Activated CD8-positive, alpha-beta T cell treated with anti-CD3 and anti-CD28 coated beads for 36 hours (primary cell): Measurements from ENCODE around the gene ALCAM. TPM values are rescaled to one million over a fixed set of nuclear protein-coding genes. Genes with fewer than 3 reads are reported as not detected.
"Not testable (repeated sequence)": the region's sequence is repeated elsewhere in the genome, so short reads cannot be mapped to it uniquely, and the experiment has no call there.

ENCODE experiments used
- ATAC-seq: fragments of 200-7000 bp; cut with Tn5 transposase; one replicate; pipeline ENCODE4 v1.10.0; 2021; ENCODE audit warnings: mild to moderate bottlenecking, moderate library complexity
- CTCF ChIA-PET: fragments of 350-600 bp; sonication (Branson Sonifier 250); formaldehyde crosslinking; loops from one replicate; lab custom pipeline; 2021; ENCODE audit warnings: antibody characterized with exemption; lab: Charles Lee
- POLR2A ChIA-PET: fragments of 350-600 bp; sonication (Branson Sonifier 250); formaldehyde crosslinking; loops from one replicate; lab custom pipeline; 2021; ENCODE audit warnings: antibody characterized with exemption; lab: Charles Lee
- DNase-seq: peaks from one replicate; pipeline ENCODE4 v3.0.0-alpha.2; 2020
- H3K27ac Mint-ChIP-seq: one replicate; pipeline ENCODE4 v1.8.0; 2021; ENCODE audit warnings: mild to moderate bottlenecking, mixed read lengths
- H3K27me3 Mint-ChIP-seq: one replicate; pipeline ENCODE4 v1.8.0; 2021; ENCODE audit warnings: mixed read lengths
- H3K36me3 Mint-ChIP-seq: one replicate; pipeline ENCODE4 v1.8.0; 2021; ENCODE audit warnings: low read depth, mixed read lengths
- H3K4me1 Mint-ChIP-seq: one replicate; pipeline ENCODE4 v1.8.0; 2021; ENCODE audit warnings: low read depth, mixed read lengths
- H3K4me3 Mint-ChIP-seq: one replicate; pipeline ENCODE4 v1.8.0; 2021; ENCODE audit warnings: mild to moderate bottlenecking, moderate library complexity, mixed read lengths
- H3K9me3 Mint-ChIP-seq: one replicate; pipeline ENCODE4 v1.8.0; 2021; ENCODE audit warnings: mixed read lengths
- intact Hi-C: fragments of 100-400 bp; cut with micrococcal nuclease; formaldehyde crosslinking; loops from one replicate; pipeline ENCODE4 v1.10.0; 2022
- total RNA-seq, 2 experiments: library from RNA; stranded (reverse); gene quantifications; one replicate each; pipeline ENCODE4 v1.2.3, GENCODE V29; 2021
- TF ChIP-seq, protein P1 (sequence below): fragments of 200-600 bp; IDR thresholded peaks from one replicate; pipeline ENCODE4 v1.8.0; 2022; ENCODE audit warnings: antibody characterized with exemption, mild to moderate bottlenecking

Gene ALCAM
- total RNA-seq, 2 experiments from 2014 or later: 13.9 to 14.5 TPM

DNA sequence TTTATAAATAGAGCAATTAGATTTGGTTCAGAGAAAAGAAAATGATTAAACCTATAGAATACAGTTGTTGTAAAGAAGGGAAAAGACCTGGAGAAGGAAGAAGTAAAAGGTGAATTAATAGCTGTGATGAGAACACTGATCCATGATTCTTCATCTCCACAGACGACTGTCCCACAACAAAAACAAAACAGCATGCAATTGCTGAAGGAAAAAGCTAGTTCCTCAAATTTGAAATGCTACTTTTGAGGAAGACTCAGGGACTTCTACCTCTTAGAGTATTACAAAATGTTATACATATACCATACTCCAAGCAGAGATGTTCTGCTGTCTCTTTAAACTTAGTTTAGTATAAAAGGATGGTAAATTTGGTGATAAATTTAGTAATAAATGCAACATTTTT, 21.5 kb downstream of the ALCAM start:
- CTCF ChIA-PET: no interaction called here

DNA sequence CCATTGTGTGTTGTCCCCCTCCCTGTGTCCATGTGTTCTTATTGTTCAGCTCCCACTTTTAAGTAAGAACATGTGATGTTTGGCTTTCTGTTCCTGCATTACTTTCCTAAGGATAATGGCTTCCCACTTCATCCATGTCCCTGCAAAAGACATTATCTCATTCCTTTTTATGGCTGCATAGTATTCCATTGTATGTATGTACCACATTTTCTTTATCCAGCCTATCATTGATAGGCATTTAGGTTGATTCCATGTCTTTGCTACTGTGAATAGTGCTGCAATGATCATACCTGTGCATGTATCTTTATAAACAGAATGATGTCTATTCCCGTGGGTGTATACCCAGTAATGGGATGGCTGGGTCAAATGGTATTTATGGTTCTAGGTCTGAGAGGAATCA, 23.1 kb downstream of the ALCAM start:
- DNase-seq, H3K27me3 Mint-ChIP-seq, H3K4me3 Mint-ChIP-seq, ATAC-seq, H3K36me3 Mint-ChIP-seq, POLR2A ChIA-PET, intact Hi-C loops, H3K4me1 Mint-ChIP-seq, H3K27ac Mint-ChIP-seq: not testable (repeated sequence)
- CTCF ChIA-PET: interaction anchor here (1.0 kb wide), 1 partner anchor 21 kb away, joined by 3 read pairs; no protein-coding TSS in a partner anchor
- H3K9me3 Mint-ChIP-seq: peaks cover 12% of the 10 kb centered on the region

More for the DNA sequence above, 21.5 kb downstream of the ALCAM start:
- Mint-ChIP-seq H3K4me1 (no peaks in the 10 kb centered on the region), H3K27me3 (peaks cover 2% of the 10 kb centered on the region), H3K36me3 (peaks cover 1% of the 10 kb centered on the region), H3K9me3 (peaks cover 12% of the 10 kb centered on the region), H3K4me3 (no peak overlapping the region), H3K27ac (no peak overlapping the region)
- DNase-seq: no peak
- TF ChIP-seq, protein P1, sequence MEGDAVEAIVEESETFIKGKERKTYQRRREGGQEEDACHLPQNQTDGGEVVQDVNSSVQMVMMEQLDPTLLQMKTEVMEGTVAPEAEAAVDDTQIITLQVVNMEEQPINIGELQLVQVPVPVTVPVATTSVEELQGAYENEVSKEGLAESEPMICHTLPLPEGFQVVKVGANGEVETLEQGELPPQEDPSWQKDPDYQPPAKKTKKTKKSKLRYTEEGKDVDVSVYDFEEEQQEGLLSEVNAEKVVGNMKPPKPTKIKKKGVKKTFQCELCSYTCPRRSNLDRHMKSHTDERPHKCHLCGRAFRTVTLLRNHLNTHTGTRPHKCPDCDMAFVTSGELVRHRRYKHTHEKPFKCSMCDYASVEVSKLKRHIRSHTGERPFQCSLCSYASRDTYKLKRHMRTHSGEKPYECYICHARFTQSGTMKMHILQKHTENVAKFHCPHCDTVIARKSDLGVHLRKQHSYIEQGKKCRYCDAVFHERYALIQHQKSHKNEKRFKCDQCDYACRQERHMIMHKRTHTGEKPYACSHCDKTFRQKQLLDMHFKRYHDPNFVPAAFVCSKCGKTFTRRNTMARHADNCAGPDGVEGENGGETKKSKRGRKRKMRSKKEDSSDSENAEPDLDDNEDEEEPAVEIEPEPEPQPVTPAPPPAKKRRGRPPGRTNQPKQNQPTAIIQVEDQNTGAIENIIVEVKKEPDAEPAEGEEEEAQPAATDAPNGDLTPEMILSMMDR: no peak
- intact Hi-C loops: no loop called here
- no peak for ATAC-seq
- POLR2A ChIA-PET: no interaction called here

DNA sequence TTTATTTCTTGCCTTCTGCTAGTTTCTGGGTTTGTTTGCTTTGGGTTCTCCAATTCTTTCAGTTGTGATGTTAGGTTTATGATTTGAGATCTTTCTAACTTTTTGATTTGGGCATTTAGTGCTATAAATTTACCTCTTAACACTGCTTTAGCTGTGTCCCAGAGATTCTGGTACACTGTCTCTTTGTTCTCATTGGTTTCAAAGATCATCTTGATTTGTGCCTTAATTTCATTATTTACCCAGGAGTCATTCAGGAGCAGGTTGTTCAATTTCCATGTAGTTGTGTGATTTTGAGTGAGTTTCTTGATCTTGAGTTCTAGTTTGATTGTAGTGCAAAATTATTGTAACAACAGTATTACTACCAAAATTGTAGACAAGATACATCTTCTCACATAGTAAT, 25.9 kb downstream of the ALCAM start:
- intact Hi-C loops, ATAC-seq, DNase-seq, H3K27me3 Mint-ChIP-seq, H3K27ac Mint-ChIP-seq, POLR2A ChIA-PET, H3K4me1 Mint-ChIP-seq, H3K36me3 Mint-ChIP-seq, H3K4me3 Mint-ChIP-seq: not testable (repeated sequence)
- H3K9me3 Mint-ChIP-seq: peaks cover 12% of the 10 kb centered on the region
- CTCF ChIA-PET: interaction anchor here (0.9 kb wide), 1 partner anchor 18 kb away, joined by 3 read pairs; no protein-coding TSS in a partner anchor

DNA sequence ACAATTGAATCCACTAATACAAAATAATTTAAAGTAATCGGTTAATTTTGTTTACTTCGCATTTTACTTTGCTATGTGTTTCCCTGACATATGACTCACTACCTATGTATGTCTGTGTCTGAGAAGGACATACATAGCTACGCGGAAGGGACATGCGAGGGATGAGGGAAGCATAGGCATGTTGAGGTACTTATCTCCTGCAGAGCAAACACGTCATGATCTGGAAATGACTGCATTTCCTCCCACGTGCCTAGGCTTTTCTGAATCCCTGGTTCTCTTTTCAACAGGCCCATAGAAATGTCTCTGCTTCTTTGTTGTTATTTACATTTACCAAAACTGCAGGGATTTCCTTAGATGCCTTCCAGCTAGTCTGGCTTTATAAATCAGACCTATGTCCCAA, 27.5 kb downstream of the ALCAM start:
- H3K4me3 Mint-ChIP-seq: no peak overlapping the region
- no peak for ATAC-seq
- peaks cover 12% of the 10 kb centered on the region for H3K9me3 Mint-ChIP-seq

DNA sequence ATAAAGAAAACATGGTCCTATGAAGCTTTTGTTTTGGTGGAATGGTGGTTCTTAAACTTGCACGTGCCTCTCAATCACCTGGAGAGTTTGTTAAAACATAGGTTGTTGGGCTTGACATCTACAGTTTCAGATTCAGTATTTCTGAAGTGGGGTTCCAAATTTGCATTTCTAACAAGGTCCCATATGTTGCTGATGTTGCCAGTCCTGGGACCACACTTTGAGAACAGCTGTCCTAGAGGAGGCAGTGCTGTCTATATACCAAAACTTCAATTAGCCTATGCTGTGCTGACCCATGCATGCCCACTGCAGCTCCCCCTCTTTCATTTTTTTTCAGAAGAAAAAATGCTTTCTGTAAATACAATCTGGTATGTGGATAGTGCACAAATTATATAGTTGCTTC, 31.3 kb downstream of the ALCAM start:
- H3K27me3 Mint-ChIP-seq: no peaks in the 10 kb centered on the region
- POLR2A ChIA-PET: no interaction called here
- H3K4me3 Mint-ChIP-seq: no peak overlapping the region

More for the DNA sequence above, 27.5 kb downstream of the ALCAM start:
- H3K4me1 Mint-ChIP-seq: no peaks in the 10 kb centered on the region
- H3K27ac Mint-ChIP-seq: no peak overlapping the region
- ChIA-PET POLR2A (no interaction called here), CTCF (no interaction called here)
- H3K27me3 Mint-ChIP-seq: peaks cover 2% of the 10 kb centered on the region
- H3K36me3 Mint-ChIP-seq: peaks cover 1% of the 10 kb centered on the region
- TF ChIP-seq, protein P1: no peak
- no peak for DNase-seq
- intact Hi-C loops: no loop called here

DNA sequence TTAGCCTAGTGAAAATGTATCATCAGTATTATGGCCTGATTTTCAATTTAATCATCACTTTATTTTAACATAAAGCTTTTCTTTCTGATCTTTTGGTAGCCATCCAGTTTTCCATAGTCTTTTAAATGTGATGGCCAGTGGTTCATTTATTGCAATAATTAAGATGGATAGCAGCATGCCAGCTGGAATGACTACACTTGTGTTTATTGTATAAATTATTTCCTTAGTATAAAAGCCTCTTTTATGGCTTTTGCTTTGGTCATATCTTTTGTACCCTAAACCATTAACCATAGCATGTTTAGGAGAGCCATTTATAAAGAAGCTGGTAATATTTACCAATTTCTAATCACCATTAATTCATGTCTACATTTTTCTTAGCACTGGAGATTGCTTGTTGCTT, 31.7 kb downstream of the ALCAM start:
- ChIA-PET POLR2A (no interaction called here), CTCF (no interaction called here)
- Mint-ChIP-seq H3K36me3 (no peaks in the 10 kb centered on the region), H3K27me3 (no peaks in the 10 kb centered on the region), H3K4me1 (no peaks in the 10 kb centered on the region), H3K9me3 (peaks cover 3% of the 10 kb centered on the region), H3K4me3 (no peak overlapping the region), H3K27ac (no peak overlapping the region)
- intact Hi-C loops: no loop called here
- no peak for ATAC-seq
- DNase-seq: no peak
- TF ChIP-seq, protein P1: no peak

More for the DNA sequence above, 31.3 kb downstream of the ALCAM start:
- H3K27ac Mint-ChIP-seq: no peak overlapping the region
- H3K4me1 Mint-ChIP-seq: no peaks in the 10 kb centered on the region
- DNase-seq: no peak
- TF ChIP-seq, protein P1: no peak
- intact Hi-C loops: no loop called here
- no peaks in the 10 kb centered on the region for H3K36me3 Mint-ChIP-seq
- no peak for ATAC-seq
- CTCF ChIA-PET: interaction anchor here (1.0 kb wide), 1 partner anchor 119 kb away, joined by 3 read pairs; no protein-coding TSS in a partner anchor
- H3K9me3 Mint-ChIP-seq: no peaks in the 10 kb centered on the region
